Activated effector memory CD4-positive, alpha-beta T cell treated with Interleukin-2 at 50 U/mL for 16 hours (primary cell): ENCODE measurements around the gene TSPAN5.

Experiments
- DNase-seq: peaks from one replicate; pipeline ENCODE4 v3.0.0-alpha.2; 2020

TSPAN5 gene

DNA sequence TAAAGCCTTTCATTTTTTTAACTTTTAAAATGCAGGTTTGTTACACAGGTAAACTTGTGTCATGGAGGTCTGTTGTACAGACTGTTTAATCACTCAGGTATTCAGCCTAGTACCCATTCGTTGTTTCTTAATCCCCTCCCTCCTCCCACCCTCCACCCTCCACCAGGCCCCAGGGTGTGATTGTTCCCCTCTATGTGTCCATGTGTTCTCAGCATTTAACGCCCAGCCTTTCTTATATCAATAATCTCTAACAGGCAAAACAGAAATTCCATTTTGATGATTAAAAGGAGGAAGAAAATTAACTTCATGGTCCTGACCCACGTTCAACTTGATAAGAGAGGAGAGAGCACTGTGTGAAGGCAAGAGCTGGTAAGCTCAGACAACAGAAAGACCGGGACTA, 75.1 kb downstream of the TSPAN5 start:
- no peak for DNase-seq

DNA sequence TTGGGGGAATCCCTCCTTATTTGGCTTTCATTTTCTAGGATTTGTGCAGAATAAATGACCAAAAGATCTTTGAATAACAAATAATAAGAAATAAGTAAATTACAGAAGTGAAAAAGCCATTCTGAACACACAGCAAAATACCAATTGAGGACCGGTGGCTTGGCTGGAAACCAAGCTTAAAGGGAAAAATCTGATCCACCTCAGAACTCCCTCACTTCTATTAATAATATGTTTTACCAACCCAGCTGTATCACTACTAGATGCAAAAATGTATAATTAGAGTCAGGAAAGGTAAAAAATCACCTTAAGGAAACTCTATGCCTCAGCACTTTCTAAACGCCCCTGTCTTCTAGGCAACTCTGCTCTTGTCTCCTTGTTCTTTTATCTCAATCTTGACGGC, 77.3 kb downstream of the TSPAN5 start:
- DNase-seq = no peak

DNA sequence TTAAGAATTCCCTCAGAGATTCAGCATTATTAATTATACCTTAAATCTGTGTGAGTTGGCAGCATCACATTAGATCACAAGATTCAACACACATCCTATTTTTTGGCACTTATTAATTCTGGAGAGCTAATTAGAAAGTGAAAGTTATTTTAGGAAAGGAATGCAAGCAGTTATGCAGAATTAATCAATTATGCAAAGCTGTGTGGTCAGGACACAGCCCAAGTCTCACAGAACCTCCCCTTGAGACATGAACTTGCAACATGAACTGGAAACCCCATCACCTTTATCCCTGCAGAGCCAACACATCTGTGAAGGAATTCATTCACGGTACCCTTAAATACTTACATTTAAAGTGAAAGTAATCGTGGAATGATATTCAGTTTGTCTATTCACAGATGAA, 80.5 kb downstream of the TSPAN5 start:
- DNase-seq = no peak

DNA sequence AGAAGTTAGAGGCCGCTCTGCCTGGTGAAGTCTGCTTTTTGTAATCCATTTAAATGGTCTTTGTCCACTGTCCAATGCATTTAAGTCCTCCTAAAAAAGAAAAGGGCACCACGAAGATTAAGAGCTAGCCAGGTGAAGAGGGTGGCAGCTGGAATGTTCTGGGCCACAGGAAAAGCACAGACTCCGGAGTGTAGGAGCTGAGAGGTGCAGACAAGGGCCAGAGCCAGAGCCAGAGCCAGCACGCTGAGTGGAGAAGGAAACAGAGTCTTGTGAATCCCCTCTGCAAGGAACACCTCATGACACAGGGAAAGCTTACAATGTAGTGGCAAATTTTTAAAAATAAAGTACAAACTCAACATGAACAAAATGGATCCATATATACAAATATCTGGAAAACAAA, 83.6 kb downstream of the TSPAN5 start:
- no peak for DNase-seq

DNA sequence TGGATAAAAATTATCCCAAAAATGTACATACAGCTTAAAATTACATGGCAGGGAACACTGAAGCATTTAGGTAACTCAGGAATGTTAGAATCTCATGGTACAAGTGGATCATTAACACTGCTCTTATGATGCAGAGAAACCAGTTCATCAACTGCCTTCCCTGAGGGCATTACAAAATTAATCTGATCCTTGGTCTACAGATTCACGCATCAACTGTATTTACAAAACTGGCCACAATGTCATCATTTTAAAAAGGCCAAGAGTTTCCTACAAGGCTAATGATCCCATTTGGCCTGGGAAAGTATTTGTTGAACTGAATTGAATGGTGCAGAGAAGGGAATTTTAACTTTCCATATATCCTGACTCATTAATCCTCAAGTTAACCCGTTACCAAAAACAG, 84.6 kb downstream of the TSPAN5 start:
- no peak for DNase-seq

DNA sequence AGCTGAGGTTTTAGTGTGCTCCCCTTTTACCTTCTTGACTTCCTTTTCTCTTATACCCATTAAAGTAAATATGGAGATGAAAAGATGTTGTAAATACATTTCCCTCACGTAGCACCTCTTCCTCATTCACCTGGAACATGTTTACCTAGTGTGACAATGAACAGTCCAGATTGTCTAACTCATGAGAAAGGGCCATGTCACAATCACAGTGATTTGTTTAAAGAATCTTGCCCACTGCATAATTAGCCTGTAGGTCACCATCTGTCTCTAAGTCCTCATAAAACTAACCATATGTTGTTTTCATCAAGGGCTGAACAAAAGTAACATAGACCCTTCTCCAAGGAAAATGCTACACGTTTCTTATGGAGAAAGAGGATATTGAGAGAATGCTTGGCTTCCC, 85.7 kb downstream of the TSPAN5 start:
- no peak for DNase-seq

DNA sequence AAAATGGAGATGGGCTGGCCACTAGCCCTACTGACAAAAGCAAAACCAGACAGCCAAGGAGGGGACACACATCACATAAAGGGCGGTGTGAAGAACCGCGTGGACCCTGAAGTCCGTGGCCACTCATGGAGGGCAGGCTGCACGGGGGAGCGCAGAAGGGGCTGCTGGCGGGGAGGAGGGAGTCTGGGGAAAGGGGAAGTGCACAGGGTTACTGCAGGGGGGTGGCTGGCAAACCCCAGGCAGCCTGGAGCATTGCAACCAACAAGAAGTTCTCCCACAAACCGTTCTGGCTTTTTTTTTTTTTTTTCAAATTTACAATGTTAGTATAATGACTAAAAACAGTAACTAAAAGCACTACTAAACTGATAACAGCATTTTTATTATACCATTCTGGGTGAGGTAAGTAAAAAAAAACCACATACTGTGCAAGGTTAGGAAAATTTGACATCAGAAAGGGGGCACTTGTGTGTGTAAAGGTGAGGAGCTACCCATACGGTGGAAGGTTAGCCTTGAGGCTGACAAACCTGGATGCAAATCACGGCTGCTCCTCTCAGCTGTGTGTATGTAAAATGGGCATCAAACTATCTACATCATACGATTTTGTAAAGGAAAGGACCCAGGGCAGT, 87.1 kb downstream of the TSPAN5 start:
- no peak for DNase-seq

DNA sequence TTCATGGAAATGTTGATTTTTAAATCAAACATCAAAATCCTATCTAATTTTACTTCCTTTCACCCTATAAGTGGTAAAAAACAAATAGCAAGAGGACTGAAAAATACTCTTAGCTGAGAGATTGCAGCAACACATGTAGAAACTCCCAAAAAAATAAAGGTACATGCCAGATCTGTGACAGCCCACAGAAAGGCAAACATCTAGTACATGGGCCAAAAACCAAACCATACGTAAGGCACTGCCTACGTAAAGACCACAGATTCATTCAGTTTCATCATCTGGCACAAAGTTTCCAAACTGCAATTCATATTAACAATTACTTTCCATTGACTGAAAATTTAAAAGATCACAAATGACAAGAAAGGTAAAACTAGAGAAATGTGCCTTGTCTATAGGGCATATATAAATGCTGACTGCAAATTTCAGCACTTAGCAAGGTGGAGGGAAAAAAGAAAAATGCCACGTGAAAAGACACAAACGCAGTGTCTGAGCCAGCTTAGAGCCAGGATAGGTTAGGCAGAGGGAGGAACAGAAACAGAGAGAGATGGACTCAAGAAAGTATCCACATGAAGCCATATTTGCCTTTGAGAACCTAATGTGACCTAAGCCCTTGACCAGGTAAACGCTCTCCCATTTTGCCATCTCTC, 88.1 kb downstream of the TSPAN5 start:
- no peak for DNase-seq

DNA sequence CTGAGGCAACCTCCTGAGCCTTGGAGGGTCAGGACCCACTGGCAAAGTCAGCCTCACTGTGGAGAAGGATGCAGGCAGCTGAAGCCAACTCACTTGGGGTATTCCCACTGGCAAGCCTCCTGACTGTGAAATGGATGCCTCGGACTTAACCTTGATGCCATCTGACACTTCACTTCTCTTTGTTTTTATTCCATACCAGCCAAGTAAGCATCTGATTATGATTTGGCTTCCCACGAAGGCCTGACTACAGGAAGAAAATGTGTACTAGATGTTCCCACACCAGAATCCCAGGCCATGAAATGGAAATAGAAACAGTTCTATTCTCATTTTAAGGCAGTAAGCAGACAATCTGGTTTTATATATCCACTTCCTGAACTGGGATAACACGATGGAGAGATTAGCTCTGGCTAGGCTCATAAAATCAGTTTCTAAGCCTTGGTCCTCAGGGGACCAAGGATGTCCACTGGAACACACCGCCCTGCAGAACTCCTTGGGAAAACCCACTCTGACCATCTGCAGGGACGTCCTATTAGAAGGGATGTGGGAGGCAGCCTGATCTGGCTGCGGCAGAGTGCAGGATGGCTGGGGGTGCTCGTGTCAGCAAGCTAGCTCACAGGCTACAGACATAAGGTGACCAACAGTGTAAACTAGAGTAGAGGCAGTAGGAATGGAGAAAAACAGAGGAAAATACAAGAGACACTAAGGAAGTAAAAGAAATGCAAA, 89.3 kb downstream of the TSPAN5 start:
- no peak for DNase-seq

DNA sequence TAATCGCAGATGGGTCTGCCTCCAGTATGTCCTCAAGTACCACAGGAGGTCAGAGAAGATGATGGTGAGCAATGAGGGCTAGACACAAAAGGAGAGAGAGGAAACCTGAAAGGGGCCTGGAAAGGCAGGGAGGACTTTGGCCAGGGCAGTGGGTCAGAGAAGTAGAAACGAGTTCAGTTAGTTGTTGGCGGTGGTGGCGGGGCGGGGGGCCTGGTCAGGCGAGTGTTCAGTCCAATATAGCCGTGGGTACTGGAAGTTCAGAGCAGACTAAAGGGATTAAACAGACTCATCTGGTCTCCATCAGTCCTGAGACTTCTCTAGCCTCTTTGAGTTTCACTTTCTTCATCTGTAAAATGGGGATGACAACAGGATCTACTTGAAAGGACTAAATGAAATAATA, 90.8 kb downstream of the TSPAN5 start:
- DNase-seq = no peak

DNA sequence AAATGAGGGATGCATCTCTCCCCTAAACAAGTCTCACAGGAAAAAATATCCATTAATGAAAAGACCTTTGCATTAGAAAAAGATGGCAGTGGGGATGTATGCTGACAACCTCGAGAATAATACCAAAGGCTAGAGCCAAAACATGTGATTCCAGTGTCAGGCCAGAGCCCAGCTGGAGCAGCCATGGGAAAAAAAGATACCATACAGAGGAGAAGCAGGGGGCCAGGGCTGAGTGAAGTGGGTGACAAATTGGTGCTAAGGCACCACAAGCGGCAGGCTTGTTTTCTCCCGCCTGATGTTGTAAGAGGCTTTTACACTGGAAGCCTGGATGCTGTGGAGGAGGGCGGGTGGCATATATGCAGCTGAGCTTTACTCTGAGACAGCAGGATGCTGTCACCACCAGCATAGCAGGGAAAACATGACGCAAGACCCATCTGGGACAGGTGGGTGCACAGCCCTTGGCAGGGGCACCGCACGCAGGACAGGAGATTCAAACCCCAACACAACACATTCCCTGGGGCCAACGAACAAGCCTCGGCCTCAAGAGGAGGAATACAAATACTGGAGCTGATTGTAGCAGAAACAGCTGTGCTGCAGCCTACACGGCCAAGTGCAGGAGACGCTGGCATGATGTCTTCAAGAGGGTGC, 91.9 kb downstream of the TSPAN5 start:
- no peak for DNase-seq

DNA sequence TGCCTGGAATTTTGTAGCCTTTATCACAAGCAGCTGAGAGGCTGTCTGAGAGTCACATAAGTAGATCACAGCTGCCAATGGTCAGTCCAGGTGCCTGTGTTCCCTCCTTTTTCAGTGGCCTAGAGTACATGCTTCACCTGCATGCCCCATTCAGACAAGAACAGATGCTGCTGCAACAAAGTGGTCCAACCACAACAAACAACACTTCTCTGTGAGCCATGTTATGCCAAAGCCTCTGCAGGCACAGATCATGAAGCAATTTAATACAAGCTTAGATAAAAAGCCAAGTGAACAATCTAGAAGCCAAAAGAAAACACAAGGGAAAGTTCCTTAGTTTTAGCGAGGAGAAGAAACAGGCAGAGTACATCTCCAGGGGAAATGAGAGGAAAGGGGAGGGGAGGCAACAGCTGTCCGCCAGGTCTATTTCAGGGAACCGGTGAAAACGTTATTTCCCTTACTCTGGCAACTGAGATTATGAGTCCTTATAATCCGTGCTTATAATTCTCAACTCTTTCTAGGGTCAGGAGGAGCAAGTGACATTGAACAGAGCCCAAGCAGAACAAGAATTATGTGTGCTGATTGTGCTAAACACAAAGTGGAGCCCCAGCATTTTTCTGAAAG, 92.6 kb downstream of the TSPAN5 start:
- no peak for DNase-seq

DNA sequence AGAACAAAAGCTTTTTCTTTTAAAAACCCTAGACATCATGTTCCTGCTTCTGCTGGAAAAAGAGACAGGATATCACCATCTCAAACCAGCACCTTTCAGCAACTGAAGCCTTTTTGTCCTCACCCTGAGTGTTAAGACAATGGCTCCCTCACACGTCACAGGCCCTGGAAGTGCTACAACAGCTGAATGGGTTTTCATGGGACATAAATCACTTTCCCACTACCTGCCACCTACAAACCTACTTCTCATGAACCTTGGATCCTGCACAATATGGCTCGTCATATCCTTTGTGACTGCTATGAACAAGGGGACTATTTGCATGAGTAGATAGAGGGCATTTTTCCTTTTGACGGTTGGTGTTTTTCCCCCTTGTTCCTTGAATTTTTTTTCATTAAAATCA, 93.6 kb downstream of the TSPAN5 start:
- DNase-seq = no peak

DNA sequence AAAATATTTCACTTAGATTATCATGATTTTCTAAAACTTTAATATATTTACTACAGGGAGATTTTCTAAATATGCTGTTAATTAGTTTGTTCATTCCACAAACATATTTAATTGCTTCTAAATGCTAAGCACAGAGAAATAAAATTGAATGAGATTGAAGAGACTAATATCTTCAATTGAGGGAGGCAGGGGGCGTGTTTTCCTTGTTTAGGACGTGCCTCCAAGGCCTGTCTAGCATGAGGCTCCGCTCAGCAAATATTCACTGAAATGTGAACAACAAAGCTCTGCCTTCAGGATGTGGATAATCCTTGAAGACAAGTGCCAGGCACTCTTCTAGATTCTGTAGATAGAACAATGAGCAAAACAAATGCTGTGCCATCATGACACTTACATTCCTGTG, 98.1 kb downstream of the TSPAN5 start:
- no peak for DNase-seq

DNA sequence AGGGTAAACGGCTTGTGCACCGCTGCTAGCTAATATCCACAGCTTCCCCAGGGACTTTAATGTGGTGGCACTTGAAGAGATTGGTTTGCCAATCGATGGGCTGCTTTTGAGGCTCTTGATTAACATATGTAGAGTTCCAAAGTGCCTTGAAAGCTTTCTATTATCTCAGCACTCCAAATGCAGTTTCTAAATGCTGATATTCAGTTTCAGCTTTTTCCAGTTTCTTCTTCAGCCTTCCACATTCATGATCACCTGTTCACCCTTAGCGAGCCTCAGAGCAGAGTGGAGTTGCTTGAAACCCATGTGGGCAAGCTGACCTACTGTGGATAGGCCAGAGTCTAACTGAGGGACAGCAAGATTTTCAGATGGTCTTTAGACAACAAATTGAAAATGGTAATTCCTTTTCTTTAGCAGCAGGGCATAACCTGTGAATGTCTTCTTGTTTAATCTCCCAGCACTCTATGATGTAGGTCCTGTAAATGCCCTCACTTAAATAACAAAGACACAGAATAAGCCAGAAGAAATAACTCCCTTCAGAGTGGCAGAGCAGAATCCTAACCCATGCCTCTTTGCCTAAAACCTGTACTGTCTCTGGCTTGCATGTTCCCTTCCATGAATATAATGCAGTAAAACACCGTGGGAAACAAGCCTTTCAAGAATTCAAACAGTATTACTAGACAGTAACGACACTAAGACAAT, 99.8 kb downstream of the TSPAN5 start:
- DNase-seq = no peak

DNA sequence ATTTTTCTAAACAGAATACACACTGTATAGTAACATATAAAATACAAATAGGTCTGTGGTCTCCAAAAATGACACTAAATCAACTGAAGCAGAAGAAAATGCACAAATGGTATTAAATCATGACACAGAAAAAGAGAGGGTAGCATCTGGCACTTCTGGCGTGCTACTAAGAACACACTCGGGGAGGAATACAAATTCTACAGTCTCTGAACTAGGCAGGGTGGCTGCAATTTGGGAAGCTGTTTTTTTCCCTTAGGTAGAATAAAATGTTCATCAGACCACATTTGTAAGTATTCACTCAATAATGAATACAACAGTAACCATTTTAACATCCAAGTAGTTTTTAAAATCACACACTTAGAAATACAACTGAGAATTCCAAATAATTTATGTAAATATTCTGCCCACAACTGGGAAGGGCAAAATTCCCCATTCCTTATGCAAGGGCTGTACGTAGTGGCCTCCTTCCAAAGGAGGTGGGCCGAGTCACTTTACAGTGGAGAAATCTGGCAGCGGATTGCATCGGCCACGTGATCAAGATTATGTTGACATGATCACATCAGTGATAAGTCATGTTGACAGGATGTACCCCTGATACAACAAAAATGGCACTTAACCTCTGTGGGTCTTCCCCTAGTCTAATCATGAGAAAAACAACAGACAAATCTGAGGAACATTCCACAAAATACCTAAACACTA, 101.1 kb downstream of the TSPAN5 start:
- DNase-seq = no peak

DNA sequence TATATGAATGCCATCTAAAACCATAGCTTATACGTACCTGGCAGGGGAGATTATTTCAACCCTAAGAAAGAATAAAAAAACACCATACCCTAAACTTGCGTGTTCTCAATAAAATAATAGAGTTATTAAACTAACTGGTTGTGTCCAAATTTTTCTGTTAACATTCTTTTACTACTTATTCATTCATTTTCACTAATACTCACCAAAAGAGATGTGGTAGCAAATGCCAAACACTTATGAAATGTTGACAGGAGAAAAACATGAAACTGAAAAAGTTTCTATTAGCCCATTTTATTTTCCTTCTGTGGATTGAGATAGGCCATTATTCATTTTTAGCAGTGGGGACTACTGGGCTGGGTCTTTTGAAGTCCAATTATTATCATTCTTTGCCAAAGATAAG, 102.0 kb downstream of the TSPAN5 start:
- no peak for DNase-seq

DNA sequence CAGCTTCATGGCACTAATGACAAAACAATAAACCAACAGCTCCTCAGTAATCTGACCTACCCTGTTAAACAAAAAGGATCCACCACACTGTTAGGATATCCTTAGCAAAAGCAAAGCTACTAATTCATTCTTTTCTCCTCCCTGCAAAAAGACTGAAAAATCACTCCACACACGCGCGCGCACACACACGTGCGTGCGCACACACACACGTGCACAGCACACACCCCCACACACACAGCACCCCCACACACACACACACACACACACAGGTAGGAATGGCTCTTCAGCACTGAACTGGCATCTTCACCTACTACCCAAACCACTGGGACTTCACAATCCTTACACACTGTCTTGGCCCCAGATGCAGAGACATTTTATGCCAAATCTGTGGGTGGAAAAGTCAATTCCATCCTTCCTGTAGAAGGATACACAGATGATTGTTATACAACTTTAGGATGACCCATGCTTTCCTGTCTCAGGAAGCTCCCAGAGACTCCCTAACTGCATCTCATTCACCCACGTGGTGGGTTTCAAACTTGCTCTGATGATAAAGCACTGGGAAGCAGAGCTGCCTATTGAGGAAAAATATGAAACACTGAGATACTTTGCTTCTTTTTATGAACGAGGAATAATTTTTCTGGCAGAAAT, 102.5 kb downstream of the TSPAN5 start:
- DNase-seq = no peak

DNA sequence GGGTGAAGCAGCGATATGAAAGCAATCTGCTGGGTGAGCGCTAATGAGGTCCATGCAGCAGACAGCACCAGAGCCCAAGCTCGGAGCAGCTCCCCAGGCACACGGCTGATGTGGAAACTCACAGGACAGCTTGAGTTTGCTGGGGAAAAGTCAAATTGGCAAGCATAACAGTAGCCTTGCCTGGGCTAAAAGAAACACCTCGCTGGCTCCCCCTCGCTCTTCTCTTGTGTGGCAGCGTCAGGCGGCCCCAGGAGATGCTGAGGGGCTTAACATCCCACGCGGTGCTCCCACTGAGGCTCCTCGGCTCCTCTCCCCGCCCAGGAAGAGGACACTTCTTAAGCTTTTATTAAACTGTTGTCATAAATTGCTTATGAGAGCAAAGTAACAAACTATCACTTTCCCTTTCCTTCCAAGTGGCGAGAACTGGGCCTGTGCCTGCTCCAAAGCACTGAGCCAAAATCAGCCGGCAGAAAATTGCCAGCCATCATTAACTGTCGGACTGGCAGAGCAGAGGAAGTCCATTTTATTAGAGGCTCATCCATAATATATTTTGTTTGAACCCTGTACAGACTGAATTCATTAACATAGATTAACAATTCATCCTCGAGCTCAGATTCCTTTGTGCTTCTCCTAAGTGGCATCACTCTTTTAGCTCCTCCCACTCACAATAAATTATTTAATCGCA, 111.4 kb downstream of the TSPAN5 start:
- no peak for DNase-seq

DNA sequence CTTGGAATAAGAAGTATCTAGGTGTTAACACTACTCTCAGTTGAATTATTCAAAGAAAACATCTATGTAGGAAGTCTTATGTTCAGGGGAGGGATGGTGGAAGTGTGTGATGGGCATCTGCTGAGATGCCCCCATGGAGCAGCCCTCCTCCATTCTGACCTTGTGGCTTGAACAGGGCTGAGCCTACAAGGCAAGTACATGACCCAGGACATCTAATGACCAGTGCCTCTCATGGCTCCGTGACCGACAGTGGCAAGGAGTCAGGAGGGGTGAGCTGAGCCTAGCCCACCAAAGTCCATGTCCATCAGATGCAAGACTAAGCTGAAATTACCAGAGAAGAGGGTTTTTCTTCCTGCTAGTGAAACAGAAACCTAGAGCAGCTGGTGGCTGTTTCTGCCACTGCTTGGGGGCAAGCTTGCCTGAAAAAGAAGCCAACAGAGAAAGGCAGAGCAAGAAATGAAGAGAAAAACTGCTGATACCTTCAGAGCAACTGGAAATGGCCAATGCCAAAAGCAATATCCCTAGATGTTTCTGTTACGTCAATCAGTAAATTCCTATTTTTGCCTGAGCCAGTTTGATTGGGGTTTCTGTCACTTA, 113.5 kb downstream of the TSPAN5 start:
- DNase-seq = no peak
